ENCODE data around the gene PTN.

- no peak for TF ChIP-seq ZBTB7A (IDR thresholded peaks at IDR 0.05; ENCODE audit: borderline replicate concordance, control insufficient read depth, low read depth, low read length)
- TF ChIP-seq, protein P1, sequence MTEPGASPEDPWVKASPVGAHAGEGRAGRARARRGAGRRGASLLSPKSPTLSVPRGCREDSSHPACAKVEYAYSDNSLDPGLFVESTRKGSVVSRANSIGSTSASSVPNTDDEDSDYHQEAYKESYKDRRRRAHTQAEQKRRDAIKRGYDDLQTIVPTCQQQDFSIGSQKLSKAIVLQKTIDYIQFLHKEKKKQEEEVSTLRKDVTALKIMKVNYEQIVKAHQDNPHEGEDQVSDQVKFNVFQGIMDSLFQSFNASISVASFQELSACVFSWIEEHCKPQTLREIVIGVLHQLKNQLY (CRISPR knock-in tag; conservative IDR thresholded peaks at IDR 0.05): no peak
These were observed 41.5 kb downstream of the PTN start for GRCh38 chr7:137302081-137302480.
